Femur (tissue), 1 donor: ENCODE results near the gene RPL39.
"Not testable (repeated sequence)": the region's sequence is repeated elsewhere in the genome, so short reads cannot be mapped to it uniquely, and the experiment has no call there.

ENCODE experiments used
- DNase-seq: peaks from one replicate; pipeline ENCODE4 v3.0.0-alpha.2; 2017

Gene RPL39

DNA sequence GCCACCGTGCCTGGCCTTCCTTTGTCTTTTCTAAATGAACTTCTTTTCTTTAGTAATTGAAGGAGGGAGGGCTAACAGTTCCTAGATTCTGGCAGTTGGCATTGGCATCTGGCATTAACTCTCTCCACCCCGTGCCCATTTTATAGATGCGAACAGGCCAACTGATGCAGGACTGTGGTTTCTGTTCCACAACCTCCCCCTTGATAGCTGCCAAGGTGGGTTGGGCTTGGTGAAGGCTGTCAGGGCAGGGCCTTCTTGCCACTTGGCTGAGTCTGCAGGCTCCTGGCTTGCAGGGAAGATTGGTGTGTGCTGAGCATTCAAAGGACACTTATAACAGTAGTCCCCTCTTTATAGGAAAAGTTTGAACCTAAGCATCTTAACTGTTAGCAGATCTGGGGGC is 28.7 kb downstream of the RPL39 start:
- DNase-seq = no peak

DNA sequence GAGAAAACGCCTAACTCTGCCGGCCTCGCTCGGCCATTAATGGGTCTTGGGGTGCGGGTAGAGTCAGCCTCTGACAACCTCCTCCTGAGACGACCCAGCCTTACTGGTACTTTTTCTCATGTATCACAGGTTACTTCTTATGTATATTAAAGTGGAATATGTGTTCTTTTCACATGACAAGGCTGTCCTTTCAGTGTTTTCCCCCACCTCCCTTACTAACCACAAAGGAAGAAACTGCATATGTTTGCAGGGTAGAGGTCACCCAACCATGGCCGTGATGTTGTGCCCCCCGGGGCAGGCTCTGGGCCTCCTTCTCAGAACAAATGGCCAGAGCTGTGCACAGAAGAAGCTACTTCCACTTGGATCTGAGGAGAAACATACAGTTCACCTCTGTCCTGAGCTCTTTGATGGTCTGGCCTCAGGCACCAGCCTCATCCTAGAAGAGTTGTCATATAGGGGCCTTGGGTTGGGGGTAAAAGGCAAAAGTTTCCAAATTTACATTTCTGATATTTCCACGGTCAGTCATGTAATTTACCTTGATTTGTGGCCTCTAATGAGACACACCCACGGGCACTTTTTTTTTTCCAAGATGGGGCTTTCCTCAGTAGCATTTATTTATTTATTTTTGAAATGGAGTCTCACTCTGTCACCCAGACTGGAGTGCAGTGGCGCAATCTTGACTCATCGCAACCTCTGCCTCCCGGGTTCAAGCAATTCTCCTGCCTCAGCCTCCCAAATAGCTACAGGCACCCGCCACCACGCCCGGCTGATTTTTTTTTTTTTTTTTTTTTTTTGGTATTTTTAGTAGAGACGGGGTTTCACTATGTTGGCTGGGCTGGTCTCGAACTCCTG is 31.2 kb downstream of the RPL39 start:
- DNase-seq = no peak

DNA sequence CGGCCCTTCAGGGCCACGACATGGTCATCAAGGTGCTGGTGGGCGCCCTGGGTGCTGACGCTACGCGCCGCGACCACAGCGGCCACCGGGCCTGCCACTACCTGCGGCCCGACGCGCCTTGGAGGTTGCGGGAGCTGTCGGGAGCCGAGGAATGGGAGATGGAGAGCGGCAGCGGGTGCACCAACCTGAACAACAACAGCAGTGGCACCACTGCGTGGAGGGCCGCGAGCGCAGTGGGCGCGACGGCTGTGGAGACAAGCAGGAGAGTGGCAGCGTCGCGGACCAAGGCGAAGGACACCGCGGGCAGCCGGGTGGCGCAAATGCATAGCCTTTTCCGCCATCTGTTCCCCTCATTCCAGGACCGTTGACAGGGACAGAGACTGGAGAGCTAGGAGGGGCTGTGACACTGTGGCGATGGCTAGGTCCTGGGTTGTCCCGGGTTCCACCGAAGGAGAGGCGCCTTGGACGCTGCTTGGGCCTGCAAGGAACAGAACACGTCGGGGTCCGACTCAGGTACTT is 32.1 kb downstream of the RPL39 start:
- no peak for DNase-seq

DNA sequence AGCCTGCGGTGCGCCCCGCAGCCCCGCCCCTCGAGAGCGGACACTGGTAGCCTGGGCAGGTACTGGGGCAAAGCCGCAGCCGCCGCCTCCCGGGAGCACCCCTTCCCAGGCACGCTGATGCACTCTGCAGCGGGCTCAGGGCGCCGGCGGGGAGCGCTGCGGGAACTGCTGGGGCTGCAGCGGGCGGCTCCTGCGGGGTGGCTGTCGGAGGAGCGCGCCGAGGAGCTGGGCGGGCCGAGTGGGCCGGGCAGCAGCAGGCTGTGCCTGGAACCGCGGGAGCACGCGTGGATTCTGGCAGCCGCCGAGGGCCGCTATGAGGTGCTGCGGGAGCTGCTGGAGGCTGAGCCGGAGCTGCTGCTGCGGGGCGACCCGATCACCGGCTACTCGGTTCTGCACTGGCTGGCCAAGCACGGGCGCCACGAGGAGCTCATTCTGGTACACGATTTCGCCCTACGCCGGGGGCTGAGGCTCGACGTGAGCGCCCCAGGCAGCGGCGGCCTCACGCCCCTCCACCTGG is 32.6 kb downstream of the RPL39 start:
- no peak for DNase-seq

DNA sequence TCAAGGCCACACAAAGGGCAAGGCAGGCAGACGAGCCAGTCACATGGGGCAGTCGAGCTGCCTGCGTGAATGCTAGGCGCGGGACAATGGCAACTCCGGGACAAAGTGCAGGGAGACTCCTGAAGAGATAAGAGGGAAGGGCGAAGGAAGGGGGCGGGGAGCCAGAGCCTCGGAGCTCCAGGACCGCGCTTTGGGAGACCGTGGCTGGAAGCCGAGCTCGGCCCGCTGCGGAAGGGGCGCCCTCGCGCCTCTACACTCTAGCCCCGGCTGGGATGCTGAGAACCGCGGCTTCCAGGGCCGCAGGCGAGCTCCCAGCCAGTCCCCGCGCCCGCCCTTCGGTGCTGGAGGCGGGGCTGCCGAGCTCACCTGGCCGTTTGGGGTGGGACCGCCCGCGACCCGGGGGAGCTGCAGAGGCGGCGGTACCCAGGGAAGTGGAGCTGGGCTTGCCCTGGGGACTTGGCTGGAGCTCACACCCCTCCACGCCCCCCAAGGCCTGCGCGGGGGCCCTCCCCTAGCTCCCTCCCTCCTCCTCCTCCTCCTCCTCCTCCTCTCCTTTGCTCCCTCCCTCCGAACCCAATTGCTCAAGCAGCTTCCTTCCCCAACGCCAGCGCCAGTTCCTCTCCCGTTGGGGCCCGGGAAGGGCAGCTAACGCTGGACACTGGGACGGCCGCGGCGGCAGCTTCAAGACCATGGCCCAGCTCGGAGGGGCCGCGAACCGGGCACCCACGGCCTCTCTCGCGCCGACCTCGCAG is 33.3 kb downstream of the RPL39 start, which contains the start of gene SOWAHD:
TSS of gene SOWAHD (plus strand) at position 610 of the 752 bp plus-strand sequence. CDS start at position 690, 80 bp downstream.
- peak; percentile 44 for DNase-seq

DNA sequence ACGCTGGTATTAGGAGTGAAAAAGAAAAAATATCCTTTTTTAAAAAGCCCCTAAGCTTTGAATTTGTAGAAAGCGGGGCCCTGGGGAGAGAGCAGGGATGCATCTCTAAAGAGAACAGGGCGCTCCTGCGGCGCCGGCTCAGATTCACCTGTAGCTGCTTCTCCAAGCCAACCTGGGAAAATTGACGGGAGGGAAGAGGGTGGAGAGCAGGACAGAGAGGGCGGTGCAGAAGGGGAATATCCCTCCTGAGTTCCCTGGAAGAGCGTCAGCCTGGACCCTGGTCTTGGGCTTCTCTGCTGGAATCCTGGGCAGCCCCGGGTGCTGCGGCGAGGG is 33.8 kb downstream of the RPL39 start:
- DNase-seq = no peak

DNA sequence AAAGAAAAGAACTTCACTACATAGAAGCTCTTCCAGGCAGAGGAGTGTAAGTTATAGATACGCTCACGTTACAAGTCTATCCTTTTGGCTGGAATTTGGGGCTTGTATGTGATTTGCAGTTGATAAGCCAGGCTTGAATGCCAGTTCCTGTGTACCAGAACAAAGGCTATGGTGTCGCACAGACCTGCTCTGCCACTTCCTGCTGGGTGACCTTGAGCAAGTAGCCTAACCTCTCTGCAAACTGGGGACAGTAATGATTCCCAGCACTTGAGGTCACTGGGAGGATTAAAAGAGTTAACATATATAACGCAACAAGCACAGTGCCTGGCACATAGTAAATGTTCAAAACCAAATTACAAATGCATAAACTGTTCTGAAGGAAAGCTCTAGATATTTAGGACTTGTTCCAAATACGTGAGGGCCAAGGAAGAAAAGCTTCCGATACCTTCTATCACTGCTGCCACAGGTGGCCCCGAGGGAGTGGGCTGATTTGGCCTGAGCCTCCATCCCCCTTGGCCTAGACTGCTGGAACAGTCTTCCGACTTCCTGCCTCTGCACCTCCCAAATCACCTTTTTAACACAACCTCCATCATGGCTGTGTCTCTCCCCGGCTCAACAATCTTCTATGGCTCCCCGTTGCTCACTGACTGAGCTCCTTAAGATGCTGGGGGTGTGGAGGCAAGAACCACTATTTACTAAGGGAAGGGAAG is 34.3 kb downstream of the RPL39 start:
- DNase-seq = no peak

DNA sequence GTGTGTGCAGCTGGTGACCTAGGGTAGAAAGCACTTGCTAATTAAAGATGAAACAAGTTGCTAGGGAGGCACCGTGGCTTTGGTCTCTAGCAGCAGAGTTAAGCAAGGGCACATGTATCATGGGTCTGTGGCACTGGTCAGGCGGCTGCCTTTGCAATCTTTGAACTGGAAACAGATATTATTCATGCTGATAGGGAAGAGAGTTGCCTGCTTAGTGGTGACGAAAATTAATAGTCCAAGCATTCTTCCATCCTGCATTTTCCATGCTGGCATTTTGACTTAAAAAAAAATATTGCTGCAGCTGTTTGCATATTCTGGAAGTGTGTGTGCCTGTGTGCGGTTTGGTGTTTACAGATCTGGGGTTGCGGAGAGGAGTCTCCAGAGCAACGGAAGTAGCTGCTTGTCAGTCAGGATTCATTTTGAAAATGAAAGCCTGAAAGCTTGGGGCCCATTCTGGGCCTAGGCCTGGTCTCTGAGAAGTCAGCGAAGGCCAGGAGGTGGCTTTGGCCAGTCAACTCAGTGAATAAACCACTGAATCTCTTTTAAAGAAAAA is 35.4 kb downstream of the RPL39 start:
- DNase-seq = no peak

DNA sequence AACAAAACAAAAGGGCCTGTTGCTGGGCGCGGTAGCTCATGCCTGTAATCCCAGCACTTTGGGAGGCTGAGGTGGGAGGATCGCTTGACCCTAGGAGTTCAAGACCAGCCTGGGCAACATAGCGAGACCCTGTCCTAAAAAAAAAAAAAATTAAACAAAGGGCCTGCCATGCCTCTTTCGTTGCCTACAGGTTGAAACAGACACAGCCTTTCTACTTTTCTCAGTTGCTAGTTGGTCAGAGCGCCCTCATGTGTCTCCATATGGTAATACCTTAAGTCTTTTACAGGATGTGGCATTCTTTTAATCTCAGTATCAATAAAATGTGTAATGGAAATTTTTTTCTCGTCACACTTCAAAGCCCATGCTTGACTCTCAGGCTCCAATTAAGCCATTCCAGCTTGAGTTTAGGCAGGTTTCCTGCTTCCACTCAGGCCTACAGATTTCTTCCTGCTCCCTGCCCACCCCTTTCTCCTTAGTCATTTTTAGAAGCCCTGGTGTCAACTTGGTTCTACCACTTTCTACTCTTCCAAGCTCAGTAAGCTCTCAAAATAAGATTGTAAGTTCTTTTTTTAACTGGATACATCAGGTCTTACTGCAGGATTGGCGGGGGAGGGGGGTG is 37.7 kb downstream of the RPL39 start:
- DNase-seq = no peak

DNA sequence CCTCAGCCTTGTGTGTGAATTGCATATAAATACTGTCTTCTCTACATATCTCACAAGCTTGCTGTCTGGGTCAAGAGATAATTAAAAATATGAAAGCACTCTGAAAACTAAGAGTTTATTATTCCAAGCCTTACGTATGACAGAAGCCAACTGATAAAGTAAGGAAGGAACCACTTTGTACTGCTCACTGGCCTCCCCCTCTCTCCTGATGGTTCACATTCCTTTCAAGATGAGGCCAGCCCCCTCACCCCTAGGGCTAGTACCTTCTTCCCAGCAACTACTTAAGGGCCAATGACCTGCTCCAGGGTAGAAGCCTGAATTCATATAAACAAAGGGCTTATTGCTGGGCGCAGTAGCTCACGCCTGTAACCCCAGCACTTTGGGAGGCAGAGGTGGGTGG is 38.4 kb downstream of the RPL39 start:
- no peak for DNase-seq

DNA sequence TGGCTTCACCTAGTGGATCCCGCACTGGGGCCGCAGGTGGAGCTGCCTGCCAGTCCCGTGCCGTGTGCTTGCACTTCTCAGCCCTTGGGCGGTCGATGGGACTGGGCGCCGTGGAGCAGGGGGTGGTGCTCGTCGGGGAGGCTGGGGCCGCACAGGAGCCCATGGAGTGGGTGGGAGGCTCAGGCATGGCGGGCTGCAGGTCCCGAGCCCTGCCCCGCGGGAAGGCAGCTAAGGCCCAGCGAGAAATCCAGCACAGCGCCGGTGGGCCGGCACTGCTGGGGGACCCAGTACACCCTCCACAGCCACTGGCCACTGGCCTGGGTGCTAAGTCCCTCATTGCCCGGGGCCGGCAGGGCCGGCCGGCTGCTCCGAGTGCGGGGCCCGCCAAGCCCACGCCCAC is 40.7 kb downstream of the RPL39 start:
- not testable (repeated sequence) for DNase-seq

DNA sequence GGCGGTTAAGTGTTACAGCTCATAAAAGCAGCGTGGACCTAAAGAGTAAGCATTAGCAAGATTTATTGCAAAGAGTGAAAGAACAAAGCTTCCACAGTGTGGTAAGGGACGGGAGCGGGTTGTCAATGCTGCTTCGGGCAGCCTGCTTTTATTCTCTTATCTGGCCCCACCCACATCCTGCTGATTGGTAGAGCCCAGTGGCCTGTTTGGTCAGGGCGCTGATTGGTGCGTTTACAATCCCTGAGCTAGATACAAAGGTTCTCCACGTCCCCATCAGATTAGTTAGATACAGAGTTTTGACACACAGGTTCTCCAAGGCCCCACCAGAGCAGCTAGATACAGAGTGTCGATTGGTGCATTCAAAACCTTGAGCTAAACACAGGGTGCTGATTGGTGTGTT is 41.3 kb downstream of the RPL39 start:
- DNase-seq = not testable (repeated sequence)

DNA sequence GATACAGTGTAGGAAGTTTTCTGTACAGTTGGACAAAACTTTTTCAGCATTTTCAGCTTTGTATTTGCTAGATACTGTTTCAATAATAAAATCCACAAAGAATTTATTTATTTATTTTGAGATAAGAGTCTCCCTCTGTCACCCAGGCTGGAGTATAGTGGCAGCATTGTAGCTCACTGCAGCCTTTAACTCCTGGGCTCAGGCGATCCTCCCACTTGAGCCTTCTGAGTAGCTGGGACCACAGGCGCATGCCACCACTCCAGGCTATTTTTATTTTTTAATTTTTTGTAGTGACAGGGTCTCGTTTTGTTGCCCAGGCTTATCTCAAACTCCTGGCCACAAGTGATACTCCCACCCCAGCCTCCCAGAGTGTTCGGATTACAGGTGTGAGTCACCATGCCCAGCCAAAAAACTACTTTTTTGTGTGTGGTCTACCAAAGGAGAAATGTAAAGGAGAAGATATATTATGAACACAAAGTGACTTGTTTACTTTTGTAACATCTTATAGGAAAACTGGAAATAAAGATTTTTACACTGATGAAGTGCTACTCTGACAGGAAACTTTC is 46.1 kb downstream of the RPL39 start:
- DNase-seq = no peak

DNA sequence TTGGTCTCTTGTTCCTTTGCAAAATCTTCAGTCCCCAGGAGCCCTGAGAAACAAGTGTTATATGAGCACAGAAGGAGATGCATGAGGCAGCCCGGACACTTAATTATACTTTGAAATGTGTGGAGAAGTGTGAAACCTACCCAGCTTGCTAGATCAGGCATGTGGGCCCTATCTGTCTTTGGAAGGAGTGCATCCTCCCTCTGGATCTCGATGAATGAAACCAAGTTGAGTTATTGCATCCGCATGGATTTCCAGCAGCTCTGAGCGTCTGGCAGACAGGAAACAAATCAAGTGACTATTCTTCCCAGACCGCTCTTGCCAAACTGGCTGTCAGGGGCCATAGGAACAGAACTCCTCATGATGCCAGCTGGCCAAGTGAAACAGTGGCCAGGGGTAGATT is 52.7 kb downstream of the RPL39 start:
- DNase-seq = no peak
